Choroid plexus epithelial cell (primary cell): ENCODE results near the gene SCRT2.
A peak's percentile ranks its signal among the peaks of the same experiment; 100 is the strongest.

Experiments
- DNase-seq: peaks from one replicate; pipeline ENCODE4 v3.0.0-alpha.2; 2010; ENCODE audit warnings: low read depth
- H3K4me3 ChIP-seq: 2 replicates; pipeline ENCODE4 v1.5.1; 2011; ENCODE audit warnings: low read depth, mild to moderate bottlenecking, control low read depth, low read length, moderate library complexity
- CTCF ChIP-seq: conservative IDR thresholded peaks from 2 replicates; pipeline ENCODE4 v1.5.1; 2011; ENCODE audit warnings: low read depth, mild to moderate bottlenecking, control low read depth, inconsistent platforms, low read length, moderate library complexity

Gene SCRT2

GRCh38 chr20:650954-651353 is 24.6 kb downstream of the SCRT2 start:
- TF ChIP-seq CTCF, result peak; percentile 33
- peak; percentile 37 for DNase-seq
- no peak overlapping the region for H3K4me3 ChIP-seq

- no peak for DNase-seq
- no peak overlapping the region for H3K4me3 ChIP-seq
- no peak for TF ChIP-seq CTCF
Observed at GRCh38 chr20:650281-650680, 25.3 kb downstream of the SCRT2 start.

DNA sequence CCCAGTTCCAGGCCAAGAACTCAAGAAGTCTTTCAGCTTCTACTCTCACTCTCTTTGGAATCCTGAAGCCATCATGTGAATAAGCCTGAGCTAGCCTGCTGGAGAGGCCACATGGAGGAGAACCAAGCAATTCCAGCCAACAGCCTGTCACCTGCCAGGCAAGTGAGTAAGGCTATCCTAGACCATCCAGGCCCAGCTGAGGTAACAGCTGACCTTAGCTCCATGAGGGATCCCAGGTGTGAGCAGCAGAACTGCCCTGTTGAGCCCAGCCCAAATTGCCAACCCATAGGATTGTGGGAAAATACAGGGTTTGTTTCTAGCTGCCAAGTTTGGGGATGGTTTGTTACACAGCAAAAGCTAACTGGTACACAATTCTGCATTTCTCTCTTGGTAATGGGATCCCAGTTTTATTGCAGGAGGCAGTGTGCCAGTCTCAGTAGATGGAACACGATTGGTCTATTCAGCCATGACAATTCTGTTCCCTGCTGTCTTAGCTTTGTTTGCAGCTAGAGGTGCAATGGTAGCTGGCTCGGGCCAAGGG is 28.1 kb downstream of the SCRT2 start:
- no peak overlapping the region for H3K4me3 ChIP-seq
- TF ChIP-seq CTCF, result no peak
- no peak for DNase-seq

DNA sequence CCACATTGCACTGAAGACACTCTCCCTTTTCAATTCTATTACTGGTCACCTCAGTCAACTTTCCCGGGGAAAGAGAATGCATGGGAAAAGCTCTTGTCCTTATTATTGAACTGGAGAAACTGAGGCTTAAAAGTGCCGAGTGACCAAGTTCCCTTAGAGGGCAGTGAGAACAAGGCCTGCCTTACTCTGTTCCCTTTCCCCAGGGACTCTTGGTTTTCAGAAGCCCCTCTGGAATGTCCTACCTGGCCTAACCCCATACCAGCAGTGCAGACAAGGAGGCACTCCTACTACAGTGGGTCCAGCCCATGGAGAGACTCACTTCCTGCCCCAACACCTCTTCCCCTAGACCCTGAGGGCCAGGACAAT is 28.8 kb downstream of the SCRT2 start:
- DNase-seq, result no peak
- no peak for TF ChIP-seq CTCF
- no peak overlapping the region for H3K4me3 ChIP-seq

- no peak for DNase-seq
- no peak overlapping the region for H3K4me3 ChIP-seq
- TF ChIP-seq CTCF, result no peak
Observed at GRCh38 chr20:646107-646867, 29.3 kb downstream of the SCRT2 start.

DNA sequence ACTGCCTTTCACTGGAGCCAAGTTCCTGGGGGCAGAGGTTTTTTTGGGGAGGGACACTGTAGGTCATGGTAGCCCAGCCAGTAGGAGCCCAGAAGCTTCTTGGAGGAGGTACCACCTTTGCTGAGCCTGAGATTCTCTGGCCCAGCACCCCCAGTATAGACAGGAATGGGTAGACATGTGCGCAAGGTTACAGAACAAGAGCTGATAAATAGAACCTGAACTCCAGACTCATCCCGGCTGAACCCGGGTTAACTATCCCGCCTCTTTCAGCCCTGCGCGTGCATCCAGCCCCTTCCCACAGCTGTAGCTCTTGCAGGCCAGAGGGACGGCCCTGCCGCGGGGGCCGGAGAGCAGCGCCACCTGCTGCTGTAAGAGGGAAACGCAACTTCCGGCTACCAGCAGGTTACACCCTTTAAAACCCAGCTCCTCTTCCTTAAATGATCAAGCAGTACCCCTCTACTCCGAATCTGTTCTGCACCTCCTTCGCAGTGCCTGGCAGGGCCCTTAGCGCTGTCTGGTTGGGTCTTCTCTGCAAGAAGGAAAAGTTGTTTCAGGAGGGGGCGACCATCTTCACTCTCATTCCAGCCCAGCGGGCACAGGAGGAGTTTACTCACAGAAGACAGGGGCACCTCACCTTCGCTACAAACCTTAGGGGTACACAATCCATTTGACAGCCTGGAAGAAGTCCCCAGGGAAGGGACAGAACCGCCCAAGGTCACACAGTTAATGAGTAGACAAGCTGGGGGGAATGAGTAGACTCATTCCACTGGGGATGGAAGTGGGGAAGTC is 30.1 kb downstream of the SCRT2 start:
- DNase-seq, result peak; percentile 78
- peak; percentile 96 for TF ChIP-seq CTCF
- H3K4me3 ChIP-seq, result no peak overlapping the region
